ENCODE measurements around the gene ALCAM. TPM values are rescaled to one million over a fixed set of nuclear protein-coding genes. Genes with fewer than 3 reads are reported as not detected.

Gene ALCAM
- total RNA-seq, 1 donor from 2014 or later: 28.6 TPM

- no peak for TF ChIP-seq CTCF (IDR thresholded peaks at IDR 0.05; ENCODE audit: unreplicated experiment)
- Mint-ChIP-seq H3K27ac (no peak overlapping the region), H3K4me1 (ENCODE audit: low read depth) (no peaks in the 10 kb centered on the region), H3K9me3 (ENCODE audit: low read depth) (no peaks in the 10 kb centered on the region), H3K36me3 (ENCODE audit: insufficient read depth) (no peaks in the 10 kb centered on the region), H3K4me3 (ENCODE audit: low read depth) (no peak overlapping the region), H3K27me3 (no peaks in the 10 kb centered on the region)
- DNase-seq (ENCODE audit: low spot score, unreplicated experiment): no peak
These were observed 22.7 kb upstream of the ALCAM start for GRCh38 chr3:105343991-105344390.

GRCh38 chr3:105345156-105345555, 21.6 kb upstream of the ALCAM start:
- Mint-ChIP-seq H3K36me3 (ENCODE audit: insufficient read depth) (no peaks in the 10 kb centered on the region), H3K4me1 (ENCODE audit: low read depth) (no peaks in the 10 kb centered on the region), H3K27me3 (no peaks in the 10 kb centered on the region), H3K27ac (no peak overlapping the region), H3K4me3 (ENCODE audit: low read depth) (no peak overlapping the region), H3K9me3 (ENCODE audit: low read depth) (no peaks in the 10 kb centered on the region)
- no peak for DNase-seq (ENCODE audit: low spot score, unreplicated experiment)
- TF ChIP-seq CTCF (IDR thresholded peaks at IDR 0.05; ENCODE audit: unreplicated experiment): no peak

GRCh38 chr3:105347625-105348302, 18.9 kb upstream of the ALCAM start:
- H3K27ac Mint-ChIP-seq: no peak overlapping the region
- no peaks in the 10 kb centered on the region for H3K4me1 Mint-ChIP-seq (ENCODE audit: low read depth)
- no peak overlapping the region for H3K4me3 Mint-ChIP-seq (ENCODE audit: low read depth)
- no peaks in the 10 kb centered on the region for H3K36me3 Mint-ChIP-seq (ENCODE audit: insufficient read depth)
- DNase-seq (ENCODE audit: low spot score, unreplicated experiment): no peak
- peaks cover 10% of the 10 kb centered on the region for H3K27me3 Mint-ChIP-seq
- no peak for TF ChIP-seq CTCF (IDR thresholded peaks at IDR 0.05; ENCODE audit: unreplicated experiment)
- no peaks in the 10 kb centered on the region for H3K9me3 Mint-ChIP-seq (ENCODE audit: low read depth)

- TF ChIP-seq CTCF (IDR thresholded peaks at IDR 0.05; ENCODE audit: unreplicated experiment): no peak
- no peaks in the 10 kb centered on the region for H3K9me3 Mint-ChIP-seq (ENCODE audit: low read depth)
- H3K4me3 Mint-ChIP-seq (ENCODE audit: low read depth): no peak overlapping the region
- H3K4me1 Mint-ChIP-seq (ENCODE audit: low read depth): no peaks in the 10 kb centered on the region
- no peak for DNase-seq (ENCODE audit: low spot score, unreplicated experiment)
- H3K27ac Mint-ChIP-seq: no peak overlapping the region
- no peaks in the 10 kb centered on the region for H3K36me3 Mint-ChIP-seq (ENCODE audit: insufficient read depth)
- peaks cover 15% of the 10 kb centered on the region for H3K27me3 Mint-ChIP-seq
These were observed 18.4 kb upstream of the ALCAM start for GRCh38 chr3:105348307-105348706.

GRCh38 chr3:105349684-105350387, 16.9 kb upstream of the ALCAM start:
- Mint-ChIP-seq H3K36me3 (ENCODE audit: insufficient read depth) (no peaks in the 10 kb centered on the region), H3K27me3 (peaks cover 31% of the 10 kb centered on the region), H3K4me1 (ENCODE audit: low read depth) (peaks cover 8% of the 10 kb centered on the region), H3K4me3 (ENCODE audit: low read depth) (no peak overlapping the region), H3K27ac (no peak overlapping the region), H3K9me3 (ENCODE audit: low read depth) (no peaks in the 10 kb centered on the region)
- no peak for DNase-seq (ENCODE audit: low spot score, unreplicated experiment)
- TF ChIP-seq CTCF (IDR thresholded peaks at IDR 0.05; ENCODE audit: unreplicated experiment): no peak
